Posterior cingulate gyrus (tissue), 11 donors: ENCODE measurements around the gene TPCN1.
A peak's percentile ranks its signal among the peaks of the same experiment; 100 is the strongest.

Source experiments
- DNase-seq, 10 donors: peaks; one replicate each; pipeline versions ENCODE4 v3.0.0 to v3.0.0-alpha.2; 2020 to 2021; ENCODE audit warnings: mixed read lengths in 3 of 10
- intact Hi-C: fragments of 100-400 bp; cut with DNase I; formaldehyde crosslinking; loops from one replicate; pipeline ENCODE4 v1.15.1; 2023

The TPCN1 gene

DNA sequence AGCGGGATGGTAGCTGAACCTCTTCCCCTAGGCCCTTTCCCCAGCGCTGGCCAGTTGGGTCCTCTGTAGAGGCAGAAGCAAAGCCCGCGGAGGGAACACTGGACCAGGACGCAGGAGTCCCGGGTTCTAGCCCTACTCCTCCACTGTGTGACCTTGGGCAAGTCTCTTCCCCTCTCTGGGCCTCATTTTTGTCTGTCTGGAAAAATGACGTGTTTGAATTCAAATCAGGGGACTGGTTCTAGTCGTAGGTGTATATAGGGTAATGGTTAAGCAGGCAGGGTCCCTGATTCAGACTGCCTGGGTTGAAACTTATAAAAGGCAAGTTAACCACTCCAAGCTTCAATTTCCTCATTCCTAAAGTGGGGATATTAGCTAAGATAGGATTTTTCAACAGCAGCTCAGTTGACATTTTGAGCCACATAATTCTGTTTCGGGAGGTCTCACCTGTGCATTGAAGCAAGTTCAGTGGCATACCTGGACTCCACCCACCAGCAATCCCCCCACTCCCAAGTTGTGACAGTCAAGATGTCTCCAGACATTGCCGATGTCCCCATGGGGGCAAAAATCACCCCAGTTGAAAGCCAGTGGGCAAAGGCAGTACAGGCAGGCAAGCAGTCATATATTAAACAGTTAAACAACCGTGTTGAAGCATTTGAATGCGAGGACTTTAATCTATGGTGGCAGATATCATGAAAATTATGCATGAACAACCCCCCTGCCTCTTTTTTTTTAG lies 899 bp downstream of the TPCN1 start:
- intact Hi-C loops, result loop anchor here (1.0 kb wide), 1 partner anchor 37 kb away; no protein-coding TSS in a partner anchor
- peak in 3 of 10 donors; percentile 15 to 87 (median 28) for DNase-seq

GRCh38 chr12:113222730-113223531 lies 1.7 kb downstream of the TPCN1 start:
- peak in 2 of 10 donors; percentile 79 to 83 for DNase-seq
- intact Hi-C loops, result no loop called here

GRCh38 chr12:113224955-113225354 lies 3.7 kb downstream of the TPCN1 start:
- intact Hi-C loops, result no loop called here
- DNase-seq, result peak in 1 of 10 donors; percentile 20

DNA sequence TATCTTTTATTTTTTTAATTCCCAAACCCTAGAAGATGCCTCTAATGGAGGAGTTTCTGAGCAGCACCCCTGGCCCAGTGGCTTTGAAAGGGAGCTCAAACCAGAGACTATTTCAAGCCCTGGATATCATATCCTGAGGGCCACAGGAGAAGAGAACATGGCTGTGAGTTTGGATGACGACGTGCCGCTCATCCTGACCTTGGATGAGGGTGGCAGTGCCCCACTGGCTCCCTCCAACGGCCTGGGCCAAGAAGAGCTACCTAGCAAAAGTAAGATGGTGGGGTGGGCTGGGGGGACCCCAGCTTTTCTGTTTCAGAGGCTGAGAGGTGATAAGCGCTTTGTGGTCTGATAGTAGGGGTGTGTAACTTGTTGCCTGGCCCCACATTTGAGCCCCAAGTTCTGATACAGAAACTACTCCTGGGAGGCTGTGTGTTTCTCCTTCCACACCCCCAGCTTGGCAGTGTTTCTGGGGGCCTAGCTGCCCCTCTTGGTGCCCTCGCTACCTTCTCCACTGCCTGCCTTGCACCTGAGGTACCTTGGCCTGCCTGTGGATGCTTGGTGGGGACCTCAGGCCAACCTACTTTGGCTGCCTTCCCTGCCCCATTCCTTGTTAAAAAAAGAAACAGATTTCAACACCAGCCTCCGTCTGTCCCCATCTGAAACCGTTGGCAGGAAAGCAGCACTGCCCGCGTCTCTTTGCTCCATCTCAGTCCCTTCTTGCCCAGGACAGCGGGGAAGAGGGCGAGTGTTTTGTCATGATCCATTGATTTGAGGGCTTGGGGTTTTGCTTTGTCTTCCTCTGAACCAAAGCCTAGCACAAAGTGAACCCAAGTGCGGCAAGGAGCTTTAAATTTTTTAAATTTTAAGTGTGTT lies 5.7 kb downstream of the TPCN1 start:
- DNase-seq, result peak in 5 of 10 donors; percentile 40 to 87 (median 55)
- intact Hi-C loops, result no loop called here

DNA sequence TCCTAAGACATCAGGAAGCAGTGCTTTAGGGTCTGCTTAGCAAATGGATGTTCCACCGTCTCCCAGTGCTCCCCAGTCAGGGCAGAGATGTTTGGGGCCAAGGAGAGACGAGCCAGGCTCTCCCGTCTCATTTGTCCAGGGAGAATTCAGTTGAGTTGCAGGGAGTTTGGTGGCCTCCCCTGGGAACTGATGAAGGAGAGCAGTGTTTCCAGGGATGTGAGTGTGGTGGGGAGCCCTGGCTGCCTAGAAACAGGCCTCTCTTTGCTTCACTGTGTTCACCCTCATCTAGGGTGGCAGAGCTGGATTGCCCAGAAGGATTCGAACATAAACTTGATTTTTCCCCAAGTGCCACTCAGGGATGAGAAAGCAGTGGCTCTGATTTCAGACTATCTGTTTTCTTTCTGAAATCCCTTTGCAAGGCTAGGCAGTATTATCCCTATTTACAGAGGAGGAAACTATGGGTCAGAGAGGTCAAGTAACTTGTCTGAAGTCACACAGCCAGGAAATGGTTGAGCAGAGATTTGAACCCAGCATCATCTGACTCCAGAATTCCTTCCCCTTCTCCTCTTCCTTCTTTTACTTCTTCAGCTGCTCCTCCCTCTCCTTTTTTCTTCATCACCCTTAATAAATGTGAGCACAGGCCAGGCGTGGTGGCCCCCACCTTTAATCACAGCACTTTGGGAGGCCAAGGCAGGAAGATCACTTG lies 6.6 kb downstream of the TPCN1 start:
- DNase-seq, result peak in 2 of 10 donors; percentile 52 to 69
- intact Hi-C loops, result no loop called here

GRCh38 chr12:113228394-113229028 lies 7.2 kb downstream of the TPCN1 start:
- peak in 2 of 10 donors; percentile 12 to 21 for DNase-seq
- intact Hi-C loops, result no loop called here

GRCh38 chr12:113230315-113231234 lies 9.3 kb downstream of the TPCN1 start:
- intact Hi-C loops, result loop anchor here (10.0 kb wide), 1 partner anchor 64 kb away; no protein-coding TSS in a partner anchor
- peak in 1 of 10 donors; percentile 86 for DNase-seq

- intact Hi-C loops, result loop anchor here (10.0 kb wide), 1 partner anchor 63 kb away; no protein-coding TSS in a partner anchor
- DNase-seq, result peak in 1 of 10 donors; percentile 1
Observed at GRCh38 chr12:113231235-113232088, 10.2 kb downstream of the TPCN1 start.

GRCh38 chr12:113232089-113232839 lies 11.0 kb downstream of the TPCN1 start:
- intact Hi-C loops, result loop anchor here (10.0 kb wide), 1 partner anchor 63 kb away; no protein-coding TSS in a partner anchor
- DNase-seq, result peak in 1 of 10 donors; percentile 68

GRCh38 chr12:113232840-113233585 lies 11.7 kb downstream of the TPCN1 start:
- intact Hi-C loops, result loop anchor here (10.0 kb wide), 1 partner anchor 62 kb away; no protein-coding TSS in a partner anchor
- peak in 7 of 10 donors; percentile 45 to 91 (median 55) for DNase-seq

DNA sequence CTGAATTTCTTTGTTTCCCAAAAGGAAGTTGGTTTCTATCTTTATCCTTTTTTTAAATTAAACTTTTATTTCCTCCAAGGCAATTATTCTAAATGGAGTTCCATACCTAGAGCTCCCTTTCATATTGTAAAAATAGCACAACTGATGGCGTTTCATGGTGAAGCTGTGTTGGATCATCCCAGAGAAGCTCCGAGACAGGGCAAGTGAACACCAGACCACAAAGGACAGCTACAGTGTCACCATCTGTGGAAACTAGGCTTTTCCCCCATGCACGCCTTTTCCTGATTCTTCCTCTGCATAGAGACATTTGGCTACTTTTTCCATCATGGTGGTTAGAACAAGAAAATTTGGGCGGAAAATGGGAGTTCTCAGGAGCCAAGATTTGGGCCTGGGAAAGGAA lies 12.7 kb downstream of the TPCN1 start:
- intact Hi-C loops, result loop anchor here (10.0 kb wide), 1 partner anchor 61 kb away; no protein-coding TSS in a partner anchor
- no peak for DNase-seq

DNA sequence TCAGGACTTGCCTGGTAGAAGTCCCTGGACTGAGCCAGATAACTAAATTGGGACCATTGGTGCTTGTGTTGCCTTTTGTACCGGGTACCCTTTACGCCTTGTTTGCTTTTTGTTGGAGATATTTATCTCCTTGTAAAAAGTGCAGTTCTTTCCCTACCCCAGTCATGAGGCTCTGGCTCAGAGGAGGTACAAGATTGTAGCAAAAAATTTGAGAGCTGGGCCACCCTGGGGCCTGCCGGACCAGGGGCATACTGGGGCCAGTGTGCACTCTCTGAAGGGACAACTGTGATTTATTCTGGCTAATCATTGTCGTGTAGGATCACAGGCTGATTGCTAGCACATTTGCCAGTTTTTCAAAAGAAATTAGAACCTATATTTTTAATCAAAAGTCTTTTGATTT lies 13.2 kb downstream of the TPCN1 start:
- intact Hi-C loops, result loop anchor here (10.0 kb wide), 1 partner anchor 60 kb away; no protein-coding TSS in a partner anchor
- DNase-seq, result peak in 3 of 10 donors; percentile 3 to 17 (median 6)

DNA sequence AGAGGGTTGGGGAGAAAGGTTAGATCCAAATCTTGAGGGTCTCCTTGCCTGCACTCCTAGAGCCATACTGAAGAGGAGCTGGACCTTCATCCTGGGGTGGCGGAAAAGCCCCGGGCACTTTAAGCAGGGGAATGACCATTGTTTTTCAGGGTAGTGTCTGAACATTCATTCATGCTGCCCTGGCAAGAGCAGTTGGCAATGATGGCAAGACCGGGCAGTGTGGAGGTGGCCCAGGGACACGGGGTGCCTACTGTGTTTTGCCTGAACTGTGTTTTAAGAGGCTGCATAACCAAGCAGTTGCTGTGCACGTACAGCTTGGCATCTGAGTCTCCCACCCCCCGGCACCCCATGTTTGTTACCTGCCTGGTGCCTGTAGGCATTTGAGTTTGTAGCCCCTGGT lies 14.7 kb downstream of the TPCN1 start:
- intact Hi-C loops, result loop anchor here (10.0 kb wide), 1 partner anchor 59 kb away; no protein-coding TSS in a partner anchor
- peak in 2 of 10 donors; percentile 83 to 84 for DNase-seq

- peak in 3 of 10 donors; percentile 5 to 32 (median 5) for DNase-seq
- intact Hi-C loops, result loop anchor here (10.0 kb wide), 1 partner anchor 58 kb away; no protein-coding TSS in a partner anchor
Observed at GRCh38 chr12:113236539-113237399, 15.5 kb downstream of the TPCN1 start.
